B cell (primary cell): Measurements from ENCODE around the gene KCNK7. TPM values are rescaled to one million over a fixed set of nuclear protein-coding genes. Genes with fewer than 3 reads are reported as not detected.

Experiments
- ATAC-seq: fragments of 200-7000 bp; cut with Tn5 transposase; one replicate; pipeline ENCODE4 v1.10.0; 2021; ENCODE audit warnings: low read depth, mild to moderate bottlenecking, moderate number of reproducible peaks, moderate library complexity
- CTCF ChIA-PET: fragments of 350-600 bp; sonication (Branson Sonifier 250); formaldehyde crosslinking; loops from one replicate; lab custom pipeline; 2021; ENCODE audit warnings: antibody characterized with exemption, inconsistent platforms; lab: Charles Lee
- POLR2A ChIA-PET: fragments of 350-600 bp; sonication (Branson Sonifier 250); formaldehyde crosslinking; loops from one replicate; lab custom pipeline; 2021; ENCODE audit warnings: antibody characterized with exemption; lab: Charles Lee
- DNase-seq: peaks from one replicate; pipeline ENCODE4 v3.0.0; 2013
- H2AFZ ChIP-seq: 2 replicates; pipeline ENCODE4 v1.6.1; 2012; ENCODE audit warnings: mild to moderate bottlenecking, low read depth, low read length; ENCODE audit not compliant: insufficient read depth, poor library complexity, severe bottlenecking
- H3K27ac ChIP-seq, 2 donors: 1 replicate in 1 of 2; 2 replicates in 1 of 2; pipeline ENCODE4 v1.5.1; 2012 to 2013; ENCODE audit warnings: low read length in 2 of 2, mild to moderate bottlenecking in 2 of 2, moderate library complexity in 1 of 2
- H3K27me3 ChIP-seq, 4 experiments: fragments of 200-600 bp in 1 of 4; sonication (generic) in 1 of 4; replicated peaks in 1 of 4; 1 replicate in 2 of 4; 2 replicates in 2 of 4; pipeline versions ENCODE4 v1.6.1 to v1.7.0; 2013 to 2016; ENCODE audit warnings: low read length in 3 of 4, mild to moderate bottlenecking in 2 of 4, mixed read lengths in 1 of 4, moderate library complexity in 1 of 4; ENCODE audit not compliant: insufficient read depth in 4 of 4, control insufficient read depth in 3 of 4; ENCODE audit errors: control extremely low read depth in 1 of 4
- H3K36me3 ChIP-seq, 2 experiments: replicated peaks in 1 of 2; 1 replicate in 1 of 2; 2 replicates in 1 of 2; pipeline versions ENCODE4 v1.6.1 to v1.7.1; 2013; ENCODE audit warnings: low read length in 1 of 2; ENCODE audit not compliant: insufficient read depth in 2 of 2, control insufficient read depth in 1 of 2; ENCODE audit errors: control extremely low read depth in 1 of 2, extremely low read depth in 1 of 2
- H3K4me1 ChIP-seq, 2 donors: fragments of 200-600 bp in 1 of 2; sonication (generic) in 1 of 2; 1 replicate in 1 of 2; 2 replicates in 1 of 2; pipeline versions ENCODE4 v1.5.1 to v1.6.1; 2013 to 2017; ENCODE audit warnings: low read length in 2 of 2; ENCODE audit not compliant: control insufficient read depth in 2 of 2, insufficient read depth in 2 of 2
- H3K4me2 ChIP-seq: replicated peaks from 2 replicates; pipeline ENCODE3; 2012; ENCODE audit warnings: mild to moderate bottlenecking, low read depth, low read length; ENCODE audit not compliant: poor library complexity, severe bottlenecking
- H3K4me3 ChIP-seq, 5 experiments: fragments of 200-600 bp in 1 of 5; sonication (generic) in 1 of 5; 1 replicate in 3 of 5; 2 replicates in 2 of 5; pipeline versions ENCODE4 v1.5.1 to v1.7.0; 2011 to 2016; ENCODE audit warnings: low read length in 4 of 5, mild to moderate bottlenecking in 4 of 5, low read depth in 2 of 5, control low read depth in 1 of 5, moderate library complexity in 1 of 5; ENCODE audit not compliant: insufficient read depth in 1 of 5; ENCODE audit errors: control extremely low read depth in 1 of 5, extremely low read depth in 1 of 5
- H3K79me2 ChIP-seq: fragments of 200-600 bp; sonication (generic); one replicate; pipeline ENCODE4 v1.6.0; 2016; ENCODE audit warnings: low read length; ENCODE audit not compliant: control insufficient read depth, insufficient read depth
- H3K9ac ChIP-seq: fragments of 200-600 bp; sonication (generic); 2 replicates; pipeline ENCODE4 v1.6.1; 2017; ENCODE audit warnings: mild to moderate bottlenecking, low read length, moderate library complexity
- H3K9me3 ChIP-seq, 3 donors: one replicate each; pipeline versions ENCODE4 v1.6.1 to v1.7.1; 2013; ENCODE audit warnings: low read length in 2 of 3; ENCODE audit not compliant: control insufficient read depth in 2 of 3, insufficient read depth in 1 of 3; ENCODE audit errors: control extremely low read depth in 1 of 3
- H4K20me1 ChIP-seq: 2 replicates; pipeline ENCODE4 v1.6.0; 2012; ENCODE audit warnings: mild to moderate bottlenecking, low read length; ENCODE audit not compliant: insufficient read depth, control insufficient read depth, poor library complexity, severe bottlenecking
- H3K27ac Mint-ChIP-seq: one replicate; pipeline ENCODE4 v1.8.0; 2021; ENCODE audit warnings: mixed read lengths
- H3K27me3 Mint-ChIP-seq: one replicate; pipeline ENCODE4 v1.8.0; 2021; ENCODE audit warnings: mixed read lengths
- H3K4me1 Mint-ChIP-seq: one replicate; pipeline ENCODE4 v1.8.0; 2021; ENCODE audit warnings: mixed read lengths
- H3K4me3 Mint-ChIP-seq: one replicate; pipeline ENCODE4 v1.8.0; 2021; ENCODE audit warnings: mixed read lengths
- H3K9me3 Mint-ChIP-seq: one replicate; pipeline ENCODE4 v1.8.0; 2022; ENCODE audit warnings: mixed read lengths; ENCODE audit not compliant: insufficient read depth
- EZH2 ChIP-seq: IDR thresholded peaks from 2 replicates; pipeline ENCODE4 v1.6.1; 2012; ENCODE audit warnings: borderline replicate concordance, low read depth, mild to moderate bottlenecking, moderate library complexity, low read length; ENCODE audit not compliant: insufficient read depth, poor library complexity, severe bottlenecking
- WGBS: methylation state at CpG from one replicate; pipeline ENCODE4 v1.1.5; 2013; ENCODE audit warnings: missing lambda C conversion rate; ENCODE audit not compliant: insufficient coverage; 5-methylcytosine and 5-hydroxymethylcytosine counted together
- intact Hi-C: fragments of 100-400 bp; cut with micrococcal nuclease; formaldehyde crosslinking; loops from one replicate; pipeline ENCODE4 v1.10.0; 2022
- polyA plus RNA-seq: library from polyadenylated mRNA; depleted of rRNA; stranded (reverse); fragments of >200 nt; gene quantifications from 2 replicates; pipeline ENCODE4 v1.2.3, GENCODE V29; 2012
- total RNA-seq, 2 donors: library from RNA; stranded (reverse); fragments of 120-200 nt in 1 of 2; gene quantifications; 1 replicate in 1 of 2; 2 replicates in 1 of 2; pipeline versions ENCODE4 v1.2.3 to v1.2.4, GENCODE V29; 2013 to 2022
- TF ChIP-seq, protein P1 (sequence below): fragments of 200-600 bp; IDR thresholded peaks from one replicate; pipeline ENCODE4 v1.8.0; 2022; ENCODE audit warnings: antibody characterized with exemption, mild to moderate bottlenecking

Gene KCNK7
- total and polyA plus RNA-seq, 2 donors (not counting 1 experiment from before 2014, with no cell fraction given) = 2.2 to 3.5 TPM

DNA sequence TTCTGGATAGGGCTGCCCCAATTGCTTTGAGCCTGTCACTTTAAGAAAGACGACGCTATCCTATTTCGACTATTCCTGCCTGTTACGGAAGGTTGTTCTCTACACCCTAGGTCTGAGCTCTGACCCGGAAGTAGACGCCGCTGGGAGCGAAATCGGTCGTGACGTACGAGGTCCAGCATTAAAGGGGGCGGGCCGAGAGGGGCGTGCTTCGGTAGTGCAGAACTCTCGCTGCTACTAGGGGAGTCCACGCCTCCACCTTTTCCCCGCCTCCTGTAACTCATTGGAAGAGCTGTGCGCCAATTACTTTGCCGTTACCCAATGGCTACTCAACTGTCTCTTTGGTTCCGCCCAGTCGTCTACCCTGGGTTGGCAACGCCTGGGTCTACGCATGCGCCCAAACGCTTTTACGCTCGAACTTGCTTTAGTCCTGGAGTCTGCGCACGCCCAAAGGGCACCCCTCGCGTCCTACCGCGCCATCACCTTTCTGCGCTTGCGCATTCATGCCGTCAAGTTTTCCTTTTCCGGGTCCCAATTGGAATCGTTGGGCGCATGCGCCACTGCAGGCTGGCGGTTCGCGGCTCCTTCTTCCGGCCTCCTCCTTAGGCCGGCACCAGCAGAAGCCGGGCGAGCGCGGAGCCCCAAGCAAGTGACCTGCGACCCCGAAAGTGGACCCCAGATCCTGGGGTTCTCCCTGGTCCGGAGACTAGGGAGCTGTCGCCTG, 19.8 kb upstream of the KCNK7 start, which contains the start of gene PCNX3:
TSS of gene PCNX3 (plus strand) at position 548 of the 721 bp plus-strand sequence. CDS start 536 bp downstream, outside the sequence.
- ChIA-PET POLR2A (interaction anchor here (0.6 to 3.9 kb wide), 24 partner anchors 10 to 765 kb away, joined by 3 to 28 read pairs (median 5); partner anchors contain the start of genes BANF1, CCDC85B, CFL1 and EHBP1L1), CTCF (interaction anchor here (0.8 to 3.8 kb wide), 20 partner anchors 10 to 275 kb away, joined by 3 to 21 read pairs (median 4); partner anchors contain the start of genes CCDC85B, CFL1, EHBP1L1 and FAM89B)
- Mint-ChIP-seq H3K9me3 (no peaks in the 10 kb centered on the region), H3K4me3 (peak within 1 kb of the TSS; percentile 98), H3K27me3 (no peaks in the 10 kb centered on the region), H3K27ac (peak within 1 kb of the TSS; percentile 97), H3K4me1 (peaks cover 49% of the 10 kb centered on the region)
- Histone ChIP-seq H3K27me3 (no peaks in the 10 kb centered on the region), H3K79me2 (peaks cover 87% of the 10 kb centered on the region), H3K4me3 (peak within 1 kb of the TSS; percentile 64 to 93 (median 88)), H3K9ac (peak within 1 kb of the TSS; percentile 92), H3K4me2 (peak within 1 kb of the TSS; percentile 84), H3K9me3 (no peaks in the 10 kb centered on the region), H3K27ac (peak within 1 kb of the TSS; percentile 85 to 89), H4K20me1 (peaks cover 60% of the 10 kb centered on the region), H3K36me3 (peaks cover 0 to 48% of the 10 kb centered on the region in 2 experiments), H3K4me1 (peaks cover 39 to 47% of the 10 kb centered on the region in 2 donors), H2AFZ (peak within 1 kb of the TSS; percentile 80)
- DNase-seq = peak; percentile 100
- intact Hi-C loops = loop anchor here (1.0 to 10.0 kb wide), 15 partner anchors 23 to 501 kb away; partner anchors contain the start of genes BANF1, CFL1, EIF1AD and KAT5
- TF ChIP-seq EZH2 = no peak
- ATAC-seq = peak; percentile 88
- under 1% methylated on average over 55 of the region's 55 CpGs for WGBS

DNA sequence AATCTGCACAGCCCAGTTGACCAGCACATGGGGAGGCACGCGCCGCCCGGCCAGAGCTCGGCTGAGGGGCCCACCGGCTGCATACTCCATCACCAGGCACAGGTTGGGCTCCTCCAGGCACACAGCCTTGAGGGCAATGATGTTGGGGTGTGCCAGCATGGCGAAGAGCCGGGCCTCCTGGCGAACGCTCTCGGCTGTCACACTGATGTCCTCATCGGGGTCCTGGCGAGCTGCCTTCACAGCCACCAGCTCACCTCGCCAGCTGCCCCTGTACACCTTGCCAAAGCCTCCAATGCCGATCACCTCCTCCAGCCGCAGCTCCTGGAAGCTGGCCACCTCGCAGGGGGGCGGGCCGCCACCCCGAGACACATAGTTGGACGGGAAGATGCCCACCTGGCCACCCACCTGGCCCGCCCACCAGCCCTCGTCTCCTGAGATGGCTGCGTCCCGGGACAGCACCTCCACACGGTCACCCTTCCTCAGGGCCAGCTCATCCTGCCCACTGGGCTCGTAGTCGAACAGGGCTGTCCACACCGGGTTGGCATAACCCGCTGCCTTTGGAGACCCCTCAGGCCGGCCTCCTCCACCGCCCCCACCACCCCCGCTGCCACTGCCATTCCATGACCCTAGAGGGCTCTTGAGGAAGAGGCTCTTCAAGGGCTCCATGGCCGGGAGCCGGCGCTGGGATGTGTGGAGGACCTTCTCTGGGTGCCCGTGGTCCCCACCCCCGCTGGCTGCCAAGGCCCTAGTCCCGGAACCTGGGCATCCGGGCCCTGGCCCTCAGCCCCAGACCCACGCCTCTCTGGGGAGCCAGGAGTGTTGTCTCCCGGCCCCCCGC, 17.7 kb upstream of the KCNK7 start:
- ChIA-PET CTCF (interaction anchor here (0.6 to 3.8 kb wide), 9 partner anchors 8 to 87 kb away, joined by 3 to 21 read pairs (median 6); partner anchors contain the start of gene FAM89B), POLR2A (interaction anchor here (1.0 to 3.9 kb wide), 5 partner anchors 15 to 73 kb away, joined by 3 to 18 read pairs (median 8); partner anchors contain the start of genes EHBP1L1, FAM89B and KCNK7)
- Mint-ChIP-seq H3K27ac (peak overlapping the region; percentile 67), H3K27me3 (no peaks in the 10 kb centered on the region), H3K4me1 (peaks cover 59% of the 10 kb centered on the region), H3K9me3 (no peaks in the 10 kb centered on the region), H3K4me3 (peak overlapping the region; percentile 98)
- DNase-seq (no peak), ATAC-seq (no peak)
- peaks cover 55% of the 10 kb centered on the region for H4K20me1 ChIP-seq
- peak overlapping the region; percentile 85 to 89 for H3K27ac ChIP-seq
- peak overlapping the region; percentile 62 to 93 (median 88) for H3K4me3 ChIP-seq
- peak overlapping the region; percentile 83 for H3K9ac ChIP-seq
- peak overlapping the region; percentile 84 for H3K4me2 ChIP-seq
- 7% methylated on average over 38 of the region's 43 CpGs for WGBS
- intact Hi-C loops = loop anchor here (10.0 kb wide), 1 partner anchor 499 kb away; the partner anchor contains the start of genes TM7SF2 and ZNHIT2
- TF ChIP-seq, protein P1, sequence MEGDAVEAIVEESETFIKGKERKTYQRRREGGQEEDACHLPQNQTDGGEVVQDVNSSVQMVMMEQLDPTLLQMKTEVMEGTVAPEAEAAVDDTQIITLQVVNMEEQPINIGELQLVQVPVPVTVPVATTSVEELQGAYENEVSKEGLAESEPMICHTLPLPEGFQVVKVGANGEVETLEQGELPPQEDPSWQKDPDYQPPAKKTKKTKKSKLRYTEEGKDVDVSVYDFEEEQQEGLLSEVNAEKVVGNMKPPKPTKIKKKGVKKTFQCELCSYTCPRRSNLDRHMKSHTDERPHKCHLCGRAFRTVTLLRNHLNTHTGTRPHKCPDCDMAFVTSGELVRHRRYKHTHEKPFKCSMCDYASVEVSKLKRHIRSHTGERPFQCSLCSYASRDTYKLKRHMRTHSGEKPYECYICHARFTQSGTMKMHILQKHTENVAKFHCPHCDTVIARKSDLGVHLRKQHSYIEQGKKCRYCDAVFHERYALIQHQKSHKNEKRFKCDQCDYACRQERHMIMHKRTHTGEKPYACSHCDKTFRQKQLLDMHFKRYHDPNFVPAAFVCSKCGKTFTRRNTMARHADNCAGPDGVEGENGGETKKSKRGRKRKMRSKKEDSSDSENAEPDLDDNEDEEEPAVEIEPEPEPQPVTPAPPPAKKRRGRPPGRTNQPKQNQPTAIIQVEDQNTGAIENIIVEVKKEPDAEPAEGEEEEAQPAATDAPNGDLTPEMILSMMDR = no peak
- TF ChIP-seq EZH2 = no peak
- H3K36me3 ChIP-seq = peaks cover 0 to 38% of the 10 kb centered on the region in 2 experiments
- no peaks in the 10 kb centered on the region for H3K27me3 ChIP-seq
- H3K4me1 ChIP-seq = peaks cover 41 to 49% of the 10 kb centered on the region in 2 donors
- H3K79me2 ChIP-seq = peaks cover 75% of the 10 kb centered on the region
- peak overlapping the region; percentile 80 for H2AFZ ChIP-seq
- no peaks in the 10 kb centered on the region for H3K9me3 ChIP-seq
